HEK293T (cell line): ENCODE measurements around the gene ALPP.

Experiments
- BHLHE40 ChIP-seq: fragments of 450-650 bp; IDR thresholded peaks from 2 replicates; pipeline ENCODE4 v1.6.1; 2016; ENCODE audit warnings: mild to moderate bottlenecking, moderate library complexity, borderline replicate concordance
- FOXA1 ChIP-seq: fragments of 450-650 bp; IDR thresholded peaks from 2 replicates; pipeline ENCODE4 v1.6.1; 2016; ENCODE audit warnings: mild to moderate bottlenecking
- FOXM1 ChIP-seq: fragments of 450-650 bp; IDR thresholded peaks from 2 replicates; pipeline ENCODE4 v1.6.1; 2017; ENCODE audit warnings: mild to moderate bottlenecking, borderline replicate concordance
- HDGF ChIP-seq: fragments of 450-650 bp; IDR thresholded peaks from 2 replicates; pipeline ENCODE4 v1.6.1; 2017; ENCODE audit warnings: antibody characterized with exemption, borderline replicate concordance
- NFRKB ChIP-seq: fragments of 450-650 bp; IDR thresholded peaks from 2 replicates; pipeline ENCODE4 v1.6.1; 2016; ENCODE audit warnings: mild to moderate bottlenecking, moderate library complexity
- PKNOX1 ChIP-seq: fragments of 450-650 bp; IDR thresholded peaks from 2 replicates; pipeline ENCODE4 v1.6.1; 2016
- SP1 ChIP-seq: fragments of 450-650 bp; IDR thresholded peaks from 2 replicates; pipeline ENCODE4 v1.6.1; 2017

GRCh38 chr2:232431705-232432590 lies 53.4 kb downstream of the ALPP start:
- TF ChIP-seq NFRKB = no peak
- TF ChIP-seq BHLHE40 = no peak
- TF ChIP-seq FOXM1 = no peak
- no peak for TF ChIP-seq HDGF
- TF ChIP-seq FOXA1 = no peak
- TF ChIP-seq PKNOX1 = no peak
- TF ChIP-seq SP1 = no peak
